H1 (cell line): ENCODE data around the gene UBE2F.

Experiments
- EP300 ChIP-seq, 2 experiments: IDR thresholded peaks; 1 replicate in 1 of 2; 2 replicates in 1 of 2; pipeline ENCODE4 v1.6.1; 2011 to 2012; ENCODE audit warnings: low read depth in 2 of 2, low read length in 2 of 2, mild to moderate bottlenecking in 2 of 2, borderline replicate concordance in 1 of 2, inconsistent platforms in 1 of 2, moderate library complexity in 1 of 2
- EZH2 ChIP-seq: fragments of 200-600 bp; sonication (generic); IDR thresholded peaks from 2 replicates; pipeline ENCODE4 v1.7.1; 2012; ENCODE audit warnings: low read depth, mild to moderate bottlenecking, moderate library complexity, low read length, inconsistent platforms; ENCODE audit not compliant: severe bottlenecking
- KDM5A ChIP-seq: fragments of 200-600 bp; IDR thresholded peaks from 2 replicates; pipeline ENCODE4 v1.7.1; 2012; ENCODE audit warnings: mild to moderate bottlenecking, low read length, inconsistent platforms, mixed read lengths
- NRF1 ChIP-seq: IDR thresholded peaks from 2 replicates; pipeline ENCODE4 v1.6.1; 2011; ENCODE audit warnings: mild to moderate bottlenecking, low read depth, low read length, improper control_type of control experiment
- POLR2A ChIP-seq, 2 experiments: IDR thresholded peaks; 1 replicate in 1 of 2; 2 replicates in 1 of 2; pipeline ENCODE4 v1.6.1; 2011; ENCODE audit warnings: low read depth in 2 of 2, low read length in 2 of 2, mild to moderate bottlenecking in 2 of 2; ENCODE audit errors: control extremely low read depth in 1 of 2
- POLR2AphosphoS5 ChIP-seq: IDR thresholded peaks from 2 replicates; pipeline ENCODE4 v1.6.1; 2011; ENCODE audit warnings: low read depth, low read length
- RAD21 ChIP-seq, 2 experiments: IDR thresholded peaks in 1 of 2; conservative IDR thresholded peaks in 1 of 2; 2 replicates each; pipeline ENCODE4 v1.6.1; 2011; ENCODE audit warnings: low read depth in 2 of 2, low read length in 2 of 2, improper control_type of control experiment in 1 of 2, inconsistent platforms in 1 of 2, mild to moderate bottlenecking in 1 of 2, moderate library complexity in 1 of 2
- RFX5 ChIP-seq: IDR thresholded peaks from 2 replicates; pipeline ENCODE4 v1.6.1; 2011; ENCODE audit warnings: low read depth, low read length, improper control_type of control experiment, borderline replicate concordance
- SP1 ChIP-seq: IDR thresholded peaks from 2 replicates; pipeline ENCODE4 v1.6.1; 2011; ENCODE audit warnings: low read depth, low read length
- TAF1 ChIP-seq: IDR thresholded peaks from 2 replicates; pipeline ENCODE4 v1.6.1; 2011; ENCODE audit warnings: mild to moderate bottlenecking, low read depth, low read length
- TF ChIP-seq, protein P1 (sequence below), 3 experiments: IDR thresholded peaks; 1 replicate in 2 of 3; 2 replicates in 1 of 3; pipeline versions ENCODE4 v1.5.1 to v1.6.1; 2011; ENCODE audit warnings: low read length in 3 of 3, mild to moderate bottlenecking in 3 of 3, inconsistent platforms in 2 of 3, low read depth in 1 of 3, moderate library complexity in 1 of 3; ENCODE audit not compliant: insufficient read depth in 1 of 3; ENCODE audit errors: control extremely low read depth in 1 of 3
- TF ChIP-seq, protein P2 (sequence below): IDR thresholded peaks from 2 replicates; pipeline ENCODE4 v1.6.1; 2011; ENCODE audit warnings: low read length, improper control_type of control experiment

DNA sequence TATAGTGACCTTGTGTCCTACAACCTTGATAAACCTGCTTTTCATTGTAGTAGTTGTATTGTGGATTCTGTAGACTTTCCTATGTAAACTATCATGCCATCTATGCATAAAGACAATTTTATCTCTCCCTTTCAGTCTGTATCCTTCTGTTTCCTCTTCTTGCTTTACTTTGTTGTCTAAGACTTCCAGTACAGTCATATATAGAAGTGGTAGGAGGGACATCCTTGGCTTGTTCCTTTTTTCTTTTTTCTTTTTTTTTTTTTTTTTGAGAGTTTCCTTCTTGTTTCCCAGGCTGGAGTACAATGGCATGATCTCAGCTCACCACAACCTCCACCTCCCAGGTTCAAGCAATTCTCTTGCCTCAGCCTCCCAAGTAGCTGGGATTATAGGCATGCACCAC lies 39.7 kb downstream of the UBE2F start:
- TF ChIP-seq RFX5: no peak
- TF ChIP-seq EP300 (IDR thresholded peaks at IDR 0.05; ENCODE audit: borderline replicate concordance in 1 of 2, low read depth in 2 of 2, low read length in 2 of 2): no peak
- TF ChIP-seq SP1: no peak
- TF ChIP-seq, protein P1, sequence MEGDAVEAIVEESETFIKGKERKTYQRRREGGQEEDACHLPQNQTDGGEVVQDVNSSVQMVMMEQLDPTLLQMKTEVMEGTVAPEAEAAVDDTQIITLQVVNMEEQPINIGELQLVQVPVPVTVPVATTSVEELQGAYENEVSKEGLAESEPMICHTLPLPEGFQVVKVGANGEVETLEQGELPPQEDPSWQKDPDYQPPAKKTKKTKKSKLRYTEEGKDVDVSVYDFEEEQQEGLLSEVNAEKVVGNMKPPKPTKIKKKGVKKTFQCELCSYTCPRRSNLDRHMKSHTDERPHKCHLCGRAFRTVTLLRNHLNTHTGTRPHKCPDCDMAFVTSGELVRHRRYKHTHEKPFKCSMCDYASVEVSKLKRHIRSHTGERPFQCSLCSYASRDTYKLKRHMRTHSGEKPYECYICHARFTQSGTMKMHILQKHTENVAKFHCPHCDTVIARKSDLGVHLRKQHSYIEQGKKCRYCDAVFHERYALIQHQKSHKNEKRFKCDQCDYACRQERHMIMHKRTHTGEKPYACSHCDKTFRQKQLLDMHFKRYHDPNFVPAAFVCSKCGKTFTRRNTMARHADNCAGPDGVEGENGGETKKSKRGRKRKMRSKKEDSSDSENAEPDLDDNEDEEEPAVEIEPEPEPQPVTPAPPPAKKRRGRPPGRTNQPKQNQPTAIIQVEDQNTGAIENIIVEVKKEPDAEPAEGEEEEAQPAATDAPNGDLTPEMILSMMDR (IDR thresholded peaks at IDR 0.05; ENCODE audit: control extremely low read depth in 1 of 3, insufficient read depth in 1 of 3, low read depth in 1 of 3, low read length in 3 of 3): no peak
- TF ChIP-seq POLR2A (IDR thresholded peaks at IDR 0.05; ENCODE audit: control extremely low read depth in 1 of 2, low read depth in 2 of 2, low read length in 2 of 2): no peak
- TF ChIP-seq KDM5A: no peak
- TF ChIP-seq TAF1: no peak
- TF ChIP-seq, protein P2, sequence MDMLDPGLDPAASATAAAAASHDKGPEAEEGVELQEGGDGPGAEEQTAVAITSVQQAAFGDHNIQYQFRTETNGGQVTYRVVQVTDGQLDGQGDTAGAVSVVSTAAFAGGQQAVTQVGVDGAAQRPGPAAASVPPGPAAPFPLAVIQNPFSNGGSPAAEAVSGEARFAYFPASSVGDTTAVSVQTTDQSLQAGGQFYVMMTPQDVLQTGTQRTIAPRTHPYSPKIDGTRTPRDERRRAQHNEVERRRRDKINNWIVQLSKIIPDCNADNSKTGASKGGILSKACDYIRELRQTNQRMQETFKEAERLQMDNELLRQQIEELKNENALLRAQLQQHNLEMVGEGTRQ: no peak
- no peak for TF ChIP-seq POLR2AphosphoS5
- no peak for TF ChIP-seq EZH2
- TF ChIP-seq RAD21 (IDR thresholded peaks at IDR 0.05 in 1 of 2, conservative IDR thresholded peaks at IDR 0.05 in 1 of 2; ENCODE audit: low read depth in 2 of 2, low read length in 2 of 2): no peak
- no peak for TF ChIP-seq NRF1
